ENCODE results near the gene RGS12. TPM values are rescaled to one million over a fixed set of nuclear protein-coding genes. Genes with fewer than 3 reads are reported as not detected.

The RGS12 gene
- total RNA-seq, 1 experiment from 2014 or later = 53.9 TPM

DNA sequence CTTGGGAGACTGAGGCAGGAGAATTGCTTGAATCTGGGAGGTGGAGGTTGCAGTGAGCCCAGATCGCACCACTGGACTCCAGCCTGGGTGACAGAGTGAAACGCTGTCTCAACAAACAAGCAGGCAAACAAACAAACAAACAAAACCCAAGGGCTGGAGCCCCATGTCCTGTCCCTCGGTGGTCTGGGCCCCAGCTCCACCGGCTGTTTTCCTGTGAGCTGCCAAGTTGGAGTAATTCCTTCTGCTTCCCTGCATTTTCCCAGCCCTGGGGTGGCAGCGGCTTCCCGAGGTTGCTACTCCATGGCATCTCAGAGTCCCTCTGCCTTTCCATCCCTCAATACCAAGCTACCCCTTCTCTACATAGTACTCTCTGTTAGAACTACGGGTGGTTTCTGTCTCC, 43.2 kb downstream of the RGS12 start:
- DNase-seq (ENCODE audit: low spot score) = no peak
- no peak for TF ChIP-seq EZH2 (IDR thresholded peaks at IDR 0.05; ENCODE audit: borderline replicate concordance, low read depth, low read length, poor library complexity, severe bottlenecking)
- TF ChIP-seq, protein P1, sequence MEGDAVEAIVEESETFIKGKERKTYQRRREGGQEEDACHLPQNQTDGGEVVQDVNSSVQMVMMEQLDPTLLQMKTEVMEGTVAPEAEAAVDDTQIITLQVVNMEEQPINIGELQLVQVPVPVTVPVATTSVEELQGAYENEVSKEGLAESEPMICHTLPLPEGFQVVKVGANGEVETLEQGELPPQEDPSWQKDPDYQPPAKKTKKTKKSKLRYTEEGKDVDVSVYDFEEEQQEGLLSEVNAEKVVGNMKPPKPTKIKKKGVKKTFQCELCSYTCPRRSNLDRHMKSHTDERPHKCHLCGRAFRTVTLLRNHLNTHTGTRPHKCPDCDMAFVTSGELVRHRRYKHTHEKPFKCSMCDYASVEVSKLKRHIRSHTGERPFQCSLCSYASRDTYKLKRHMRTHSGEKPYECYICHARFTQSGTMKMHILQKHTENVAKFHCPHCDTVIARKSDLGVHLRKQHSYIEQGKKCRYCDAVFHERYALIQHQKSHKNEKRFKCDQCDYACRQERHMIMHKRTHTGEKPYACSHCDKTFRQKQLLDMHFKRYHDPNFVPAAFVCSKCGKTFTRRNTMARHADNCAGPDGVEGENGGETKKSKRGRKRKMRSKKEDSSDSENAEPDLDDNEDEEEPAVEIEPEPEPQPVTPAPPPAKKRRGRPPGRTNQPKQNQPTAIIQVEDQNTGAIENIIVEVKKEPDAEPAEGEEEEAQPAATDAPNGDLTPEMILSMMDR (conservative IDR thresholded peaks at IDR 0.05; ENCODE audit: low read depth, low read length) = no peak
- Histone ChIP-seq H3K27ac (ENCODE audit: low read depth, low read length, poor library complexity, severe bottlenecking) (no peak overlapping the region), H3K9me3 (ENCODE audit: low read depth, low read length, poor library complexity, severe bottlenecking) (no peaks in the 10 kb centered on the region), H3K4me1 (ENCODE audit: insufficient read depth, low read length, poor library complexity, severe bottlenecking) (peaks cover 45% of the 10 kb centered on the region), H3K4me3 (ENCODE audit: low read depth, low read length, poor library complexity, severe bottlenecking) (no peak overlapping the region), H3K27me3 (replicated peaks; ENCODE audit: insufficient read depth, low read depth, low read length, poor library complexity) (no peaks in the 10 kb centered on the region), H3K36me3 (ENCODE audit: insufficient read depth, low read length, poor library complexity, severe bottlenecking) (no peaks in the 10 kb centered on the region)
- no TSS peak for BruUV-seq (replicated peaks)
- CTCF ChIA-PET = interaction anchor here (0.5 kb wide), 1 partner anchor 115 kb away, joined by 7 read pairs; no protein-coding TSS in a partner anchor
- intact Hi-C loops (cut with micrococcal nuclease; ENCODE audit: unreplicated experiment) = no loop called here
- POLR2A ChIA-PET (ENCODE audit: low non-redundant PET) = no interaction called here

DNA sequence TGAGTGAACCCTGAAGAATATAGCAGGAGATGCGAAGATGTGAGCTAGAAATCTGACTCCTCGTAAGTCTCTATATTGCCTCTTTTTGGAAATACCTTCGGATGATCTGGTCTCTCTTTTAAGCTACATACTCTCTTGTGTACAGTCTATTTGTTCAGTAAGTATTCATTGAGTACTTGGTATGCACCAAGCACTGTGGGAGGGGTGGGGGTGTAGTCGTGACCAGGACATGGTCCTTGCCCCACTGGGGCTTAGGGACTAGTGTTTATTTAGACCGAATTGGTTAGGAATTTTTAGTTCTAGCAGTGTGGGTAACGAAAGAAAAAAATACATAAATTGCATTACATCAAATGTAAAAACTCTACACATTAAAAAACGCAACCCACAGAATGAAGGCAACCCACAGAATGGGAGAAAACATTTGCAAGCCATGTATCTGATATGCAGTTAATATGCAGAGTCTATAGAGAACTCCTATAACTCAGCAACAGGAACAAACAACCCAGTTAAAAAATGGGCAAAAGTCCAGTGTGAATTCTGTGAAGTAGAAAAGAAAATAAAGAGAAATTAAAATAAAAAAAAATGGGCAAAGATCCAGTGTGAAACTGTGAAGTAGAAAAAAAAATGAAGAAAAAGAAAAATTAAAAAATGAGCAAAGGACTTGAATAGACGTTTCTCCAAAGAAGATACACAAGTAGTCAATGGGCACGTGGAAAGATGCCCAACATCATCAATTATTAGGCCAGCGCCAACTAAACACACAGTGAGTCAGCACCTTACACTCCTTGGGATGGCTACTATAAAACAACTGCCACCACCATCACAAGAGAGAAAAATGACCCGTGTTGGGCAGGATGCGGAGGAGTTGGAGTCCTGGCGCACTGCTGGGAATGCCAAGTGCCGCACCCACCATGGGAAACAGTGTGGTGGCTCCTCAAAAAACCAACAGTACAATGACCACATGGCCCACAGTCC, 43.8 kb downstream of the RGS12 start:
- BruUV-seq (replicated peaks) = no TSS peak
- no peaks in the 10 kb centered on the region for H3K27me3 ChIP-seq (replicated peaks; ENCODE audit: insufficient read depth, low read depth, low read length, poor library complexity)
- H3K36me3 ChIP-seq (ENCODE audit: insufficient read depth, low read length, poor library complexity, severe bottlenecking) = no peaks in the 10 kb centered on the region
- ChIA-PET POLR2A (ENCODE audit: low non-redundant PET) (no interaction called here), CTCF (no interaction called here)
- peaks cover 46% of the 10 kb centered on the region for H3K4me1 ChIP-seq (ENCODE audit: insufficient read depth, low read length, poor library complexity, severe bottlenecking)
- no peak overlapping the region for H3K4me3 ChIP-seq (ENCODE audit: low read depth, low read length, poor library complexity, severe bottlenecking)
- DNase-seq (ENCODE audit: low spot score) = no peak
- TF ChIP-seq EZH2 (IDR thresholded peaks at IDR 0.05; ENCODE audit: borderline replicate concordance, low read depth, low read length, poor library complexity, severe bottlenecking) = no peak
- TF ChIP-seq, protein P1 (conservative IDR thresholded peaks at IDR 0.05; ENCODE audit: low read depth, low read length) = no peak
- no peak overlapping the region for H3K27ac ChIP-seq (ENCODE audit: low read depth, low read length, poor library complexity, severe bottlenecking)
- H3K9me3 ChIP-seq (ENCODE audit: low read depth, low read length, poor library complexity, severe bottlenecking) = no peaks in the 10 kb centered on the region
- intact Hi-C loops (cut with micrococcal nuclease; ENCODE audit: unreplicated experiment) = no loop called here

DNA sequence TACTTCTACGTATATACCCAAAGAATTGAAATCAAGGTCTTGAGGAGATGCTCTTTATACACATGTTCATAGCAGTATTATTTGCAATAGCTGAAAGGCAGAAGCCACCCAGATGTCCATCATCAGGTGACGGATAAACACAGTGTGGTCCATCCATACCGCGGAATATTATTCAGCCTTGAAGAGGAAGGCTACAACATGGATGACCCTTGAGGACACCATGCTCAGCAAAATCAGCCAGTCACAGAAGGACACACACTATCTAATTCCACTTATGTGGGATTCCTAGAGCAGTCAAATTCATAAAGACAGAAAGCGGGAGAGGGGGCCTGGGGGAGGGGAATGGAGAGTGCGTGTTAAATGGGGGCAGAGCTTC, 44.5 kb downstream of the RGS12 start:
- H3K36me3 ChIP-seq (ENCODE audit: insufficient read depth, low read length, poor library complexity, severe bottlenecking) = no peaks in the 10 kb centered on the region
- H3K9me3 ChIP-seq (ENCODE audit: low read depth, low read length, poor library complexity, severe bottlenecking) = no peaks in the 10 kb centered on the region
- no peak overlapping the region for H3K27ac ChIP-seq (ENCODE audit: low read depth, low read length, poor library complexity, severe bottlenecking)
- no peak overlapping the region for H3K4me3 ChIP-seq (ENCODE audit: low read depth, low read length, poor library complexity, severe bottlenecking)
- no TSS peak for BruUV-seq (replicated peaks)
- POLR2A ChIA-PET (ENCODE audit: low non-redundant PET) = no interaction called here
- CTCF ChIA-PET = no interaction called here
- peaks cover 44% of the 10 kb centered on the region for H3K4me1 ChIP-seq (ENCODE audit: insufficient read depth, low read length, poor library complexity, severe bottlenecking)
- H3K27me3 ChIP-seq (replicated peaks; ENCODE audit: insufficient read depth, low read depth, low read length, poor library complexity) = no peaks in the 10 kb centered on the region
- TF ChIP-seq EZH2 (IDR thresholded peaks at IDR 0.05; ENCODE audit: borderline replicate concordance, low read depth, low read length, poor library complexity, severe bottlenecking) = no peak
- TF ChIP-seq, protein P1 (conservative IDR thresholded peaks at IDR 0.05; ENCODE audit: low read depth, low read length) = no peak
- no peak for DNase-seq (ENCODE audit: low spot score)
- intact Hi-C loops (cut with micrococcal nuclease; ENCODE audit: unreplicated experiment) = no loop called here

Data from A673 (cell line).